GM12874 (cell line): Measurements from ENCODE around the gene WHRN.

Experiments
- TF ChIP-seq, protein P1 (sequence below): IDR thresholded peaks from 2 replicates; pipeline ENCODE4 v1.5.1; 2011; ENCODE audit warnings: low read depth, mild to moderate bottlenecking, control low read depth, low read length, moderate library complexity; ENCODE audit not compliant: insufficient read depth

WHRN gene

DNA sequence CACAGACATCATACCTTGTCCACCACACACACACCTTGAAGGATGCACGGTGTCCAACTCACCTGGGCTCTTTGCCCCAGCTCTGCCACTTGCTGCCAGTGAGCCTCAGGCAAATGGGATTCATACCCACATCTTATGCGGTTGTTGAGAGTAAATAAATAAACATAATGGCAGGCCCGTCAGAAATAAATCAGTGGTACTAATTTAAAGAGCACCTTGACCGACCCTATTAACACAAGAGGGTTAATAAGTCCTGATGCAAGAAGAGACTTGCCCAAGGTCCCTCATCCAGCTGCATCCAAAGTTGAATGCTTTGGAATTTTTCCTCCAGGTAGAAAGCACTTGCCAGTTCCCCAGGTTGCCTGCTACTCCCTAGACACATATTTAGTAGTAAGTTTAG lies 105.9 kb downstream of the WHRN start:
- TF ChIP-seq, protein P1, sequence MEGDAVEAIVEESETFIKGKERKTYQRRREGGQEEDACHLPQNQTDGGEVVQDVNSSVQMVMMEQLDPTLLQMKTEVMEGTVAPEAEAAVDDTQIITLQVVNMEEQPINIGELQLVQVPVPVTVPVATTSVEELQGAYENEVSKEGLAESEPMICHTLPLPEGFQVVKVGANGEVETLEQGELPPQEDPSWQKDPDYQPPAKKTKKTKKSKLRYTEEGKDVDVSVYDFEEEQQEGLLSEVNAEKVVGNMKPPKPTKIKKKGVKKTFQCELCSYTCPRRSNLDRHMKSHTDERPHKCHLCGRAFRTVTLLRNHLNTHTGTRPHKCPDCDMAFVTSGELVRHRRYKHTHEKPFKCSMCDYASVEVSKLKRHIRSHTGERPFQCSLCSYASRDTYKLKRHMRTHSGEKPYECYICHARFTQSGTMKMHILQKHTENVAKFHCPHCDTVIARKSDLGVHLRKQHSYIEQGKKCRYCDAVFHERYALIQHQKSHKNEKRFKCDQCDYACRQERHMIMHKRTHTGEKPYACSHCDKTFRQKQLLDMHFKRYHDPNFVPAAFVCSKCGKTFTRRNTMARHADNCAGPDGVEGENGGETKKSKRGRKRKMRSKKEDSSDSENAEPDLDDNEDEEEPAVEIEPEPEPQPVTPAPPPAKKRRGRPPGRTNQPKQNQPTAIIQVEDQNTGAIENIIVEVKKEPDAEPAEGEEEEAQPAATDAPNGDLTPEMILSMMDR = no peak

DNA sequence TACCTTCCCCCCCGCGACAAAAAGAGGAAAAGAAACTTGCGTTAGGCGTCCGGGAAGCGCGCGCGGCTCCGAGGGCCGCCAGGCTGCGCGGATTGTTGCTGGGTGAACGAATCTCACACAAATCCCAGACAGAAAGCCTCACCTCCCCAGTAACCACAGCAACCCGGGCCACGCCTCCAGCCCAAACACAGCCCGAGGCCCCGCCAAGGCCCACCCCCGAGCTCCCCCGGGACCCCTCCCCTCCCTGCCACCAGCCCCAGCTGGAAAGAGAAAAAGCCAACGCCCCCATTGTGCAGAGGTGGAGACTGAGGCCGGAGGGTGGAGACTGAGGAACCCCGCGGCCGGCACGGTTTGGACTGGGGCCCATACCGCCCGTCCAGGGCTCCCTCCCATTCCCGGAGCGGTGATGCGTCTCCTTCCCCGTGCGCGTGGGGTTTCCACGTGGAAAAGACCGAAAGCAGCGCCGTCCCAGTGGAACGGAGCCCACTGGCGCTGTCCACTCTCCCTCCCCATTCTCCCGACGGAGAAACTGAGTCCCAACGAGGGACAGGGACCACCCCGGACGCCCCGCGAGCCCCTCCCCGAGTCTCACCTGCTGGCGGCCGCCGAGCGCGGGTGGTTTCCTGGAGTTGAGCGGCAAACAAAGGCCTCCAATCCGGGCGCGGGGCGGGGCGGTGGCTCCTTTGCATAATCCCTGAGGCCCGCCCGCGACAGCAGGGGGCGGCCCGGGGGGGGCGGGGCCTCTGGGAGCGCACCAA lies 107.2 kb downstream of the WHRN start:
- TF ChIP-seq, protein P1 = no peak

DNA sequence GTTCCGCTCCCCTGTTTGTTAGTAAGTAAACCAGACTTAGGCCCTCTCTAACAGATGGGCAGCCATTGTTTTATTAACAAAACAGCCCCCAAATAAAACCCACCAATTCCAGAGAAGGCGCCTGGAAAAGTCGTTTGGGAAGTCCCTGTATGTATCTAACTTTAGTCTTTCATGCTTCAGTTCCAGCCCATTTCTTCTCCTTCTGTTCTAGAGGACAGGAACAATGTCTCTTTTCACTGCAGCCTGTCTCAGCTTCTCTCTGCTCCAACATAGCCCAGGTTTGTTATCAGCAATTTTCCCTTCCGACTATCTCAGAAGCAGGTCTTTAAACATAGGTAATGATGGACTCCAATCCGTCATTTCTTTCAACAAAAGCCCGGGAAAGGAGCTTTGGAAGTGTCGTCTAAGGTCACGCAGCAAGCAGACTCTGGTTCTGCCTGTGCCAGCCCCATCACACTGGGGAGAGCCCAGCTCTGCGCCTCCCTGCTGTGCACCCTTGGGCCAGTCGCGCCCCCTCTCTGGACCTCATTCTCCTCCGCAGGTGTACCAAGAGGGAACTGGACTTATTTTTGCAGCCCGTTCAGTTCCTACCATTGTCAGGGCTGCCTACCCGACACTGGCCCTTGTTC lies 107.9 kb downstream of the WHRN start:
- TF ChIP-seq, protein P1 = no peak

DNA sequence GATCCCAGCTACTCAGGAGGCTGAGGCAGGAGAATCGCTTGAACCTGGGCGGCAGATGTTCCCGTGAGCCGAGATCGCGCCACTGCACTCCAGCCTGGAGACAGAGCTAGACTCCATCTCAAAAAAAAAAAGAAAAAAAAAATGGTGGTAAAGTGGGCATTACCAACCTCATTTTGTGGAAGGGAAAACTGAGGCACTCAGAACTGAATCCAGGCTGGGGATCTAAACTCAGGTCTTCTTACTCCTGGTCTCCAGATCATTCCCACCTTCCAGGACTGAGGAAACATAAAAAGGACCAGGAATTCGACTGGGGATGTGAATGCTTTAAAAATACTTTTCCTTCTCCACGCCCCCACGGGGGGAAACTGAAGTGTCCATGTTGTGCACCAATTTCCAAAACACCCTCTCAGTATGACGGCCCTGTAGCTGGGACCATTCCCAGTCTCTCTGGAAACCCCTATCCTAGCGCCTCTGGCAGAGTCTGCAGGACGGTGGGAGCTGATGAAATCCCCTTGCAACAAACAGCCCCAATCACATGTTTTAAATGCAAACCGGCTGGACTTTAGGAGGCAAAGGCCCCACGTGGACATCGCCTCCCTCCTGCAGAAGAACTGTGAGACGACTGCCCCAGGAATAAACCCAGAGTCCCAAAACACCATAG lies 108.6 kb downstream of the WHRN start:
- TF ChIP-seq, protein P1 = no peak

DNA sequence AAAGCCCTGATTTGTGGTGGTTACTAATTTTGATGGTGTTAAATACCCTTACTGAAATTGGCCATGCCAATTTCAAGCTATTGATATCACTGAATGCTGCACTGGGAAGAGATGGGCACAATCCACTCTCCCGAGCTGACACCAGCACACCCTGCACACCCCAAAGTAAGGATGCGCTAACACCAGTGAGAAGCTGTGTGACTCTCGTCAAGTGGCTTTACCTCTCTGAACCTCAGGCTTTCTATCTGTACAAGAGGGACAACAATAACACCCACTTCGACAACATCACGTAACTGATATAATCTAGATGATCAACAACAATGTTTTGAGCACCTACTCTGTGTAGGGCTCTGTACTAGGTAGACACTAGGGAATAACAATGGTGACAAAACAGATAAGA lies 109.5 kb downstream of the WHRN start:
- TF ChIP-seq, protein P1 = no peak

DNA sequence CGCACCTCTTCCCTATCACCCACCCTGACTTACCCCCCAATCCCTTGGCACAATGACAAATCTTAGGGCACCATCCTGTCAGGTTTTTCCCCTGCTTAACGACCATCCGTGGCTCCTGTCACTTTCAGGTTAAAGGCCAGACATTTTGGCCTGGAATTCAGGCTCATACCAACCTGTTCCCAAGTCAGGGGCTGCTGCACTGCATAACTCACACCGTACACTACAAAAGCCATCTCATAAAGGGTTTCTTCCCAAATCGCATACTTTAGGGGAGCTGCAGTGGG lies 110.0 kb downstream of the WHRN start:
- TF ChIP-seq, protein P1 = no peak

DNA sequence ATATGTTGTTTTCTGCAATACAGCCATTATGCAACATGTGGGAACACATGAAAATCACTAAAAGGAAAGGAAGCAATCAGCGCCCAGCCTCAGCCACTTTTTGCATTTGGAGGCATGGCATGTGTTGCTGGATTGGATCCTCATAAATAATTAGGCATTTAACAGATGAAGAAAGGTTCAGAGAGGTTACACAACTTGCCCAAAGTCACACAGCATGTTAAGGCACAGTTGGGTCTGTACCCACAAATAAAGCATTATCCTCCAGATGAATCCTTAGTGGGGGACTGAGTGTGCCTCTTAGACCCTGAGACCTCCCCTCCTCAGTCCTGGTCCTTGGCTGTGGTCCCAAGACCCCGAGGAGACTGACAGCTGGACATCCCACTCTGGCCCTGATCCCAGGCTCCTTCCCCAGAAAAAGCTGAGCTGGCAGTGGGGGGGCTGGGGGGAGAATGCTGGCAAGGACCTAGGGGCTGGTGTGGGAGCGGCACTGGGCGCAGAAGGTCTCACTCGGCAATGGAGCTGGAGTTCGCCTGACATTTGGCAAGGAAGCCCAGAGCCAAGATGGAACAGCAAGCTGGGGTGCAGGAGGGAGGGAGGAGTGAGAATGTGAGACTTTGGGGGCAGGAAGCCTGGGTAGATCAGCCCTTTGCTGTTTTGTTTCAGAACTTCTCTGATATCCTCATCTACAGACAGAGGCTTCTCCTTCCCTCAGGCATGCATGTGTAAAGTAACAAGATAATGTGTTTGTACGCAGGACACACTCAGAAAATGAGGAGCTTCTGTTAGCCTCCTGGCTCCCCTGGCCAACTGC lies 110.5 kb downstream of the WHRN start:
- TF ChIP-seq, protein P1 = no peak
